Right atrium auricular region (tissue), 2 donors: Measurements from ENCODE around the gene GRB10. TPM values are rescaled to one million over a fixed set of nuclear protein-coding genes. Genes with fewer than 3 reads are reported as not detected.
"Not testable (repeated sequence)": the region's sequence is repeated elsewhere in the genome, so short reads cannot be mapped to it uniquely, and the experiment has no call there.

Experiments
- DNase-seq: peaks from one replicate; pipeline ENCODE4 v3.0.0-alpha.2; 2019; ENCODE audit warnings: low spot score
- H3K27ac ChIP-seq, 2 donors: fragments of 200-600 bp; sonication (generic); 1 replicate in 1 of 2; 2 replicates in 1 of 2; pipeline ENCODE4 v1.5.1; 2016 to 2019
- H3K27me3 ChIP-seq, 2 donors: fragments of 200-600 bp; sonication (generic); one replicate each; pipeline versions ENCODE4 v1.5.1 to v1.6.0; 2017 to 2019
- H3K36me3 ChIP-seq: fragments of 200-600 bp; sonication (generic); one replicate; pipeline ENCODE4 v1.5.1; 2016
- H3K4me1 ChIP-seq, 2 donors: fragments of 200-600 bp; sonication (generic); one replicate each; pipeline versions ENCODE4 v1.5.1 to v1.6.0; 2017 to 2019
- H3K4me3 ChIP-seq, 2 donors: fragments of 200-600 bp; sonication (generic); 1 replicate in 1 of 2; 2 replicates in 1 of 2; pipeline ENCODE4 v1.5.1; 2017 to 2019; ENCODE audit warnings: mild to moderate bottlenecking in 1 of 2, moderate library complexity in 1 of 2
- H3K9me3 ChIP-seq, 2 donors: fragments of 200-600 bp; sonication (generic); one replicate each; pipeline ENCODE4 v1.5.1; 2019
- total RNA-seq, 2 donors: library from RNA; depleted of rRNA; stranded (reverse); fragments of >200 nt; gene quantifications; one replicate each; pipeline ENCODE4 v1.1.0, GENCODE V29; 2016
- TF ChIP-seq, protein P1 (sequence below), 2 donors: fragments of 200-600 bp; sonication (generic); IDR thresholded peaks; one replicate each; pipeline ENCODE4 v1.5.1; 2019; ENCODE audit warnings: antibody characterized with exemption in 2 of 2

The GRB10 gene
- total RNA-seq, 2 donors from 2014 or later = 36.5 to 39.0 TPM

DNA sequence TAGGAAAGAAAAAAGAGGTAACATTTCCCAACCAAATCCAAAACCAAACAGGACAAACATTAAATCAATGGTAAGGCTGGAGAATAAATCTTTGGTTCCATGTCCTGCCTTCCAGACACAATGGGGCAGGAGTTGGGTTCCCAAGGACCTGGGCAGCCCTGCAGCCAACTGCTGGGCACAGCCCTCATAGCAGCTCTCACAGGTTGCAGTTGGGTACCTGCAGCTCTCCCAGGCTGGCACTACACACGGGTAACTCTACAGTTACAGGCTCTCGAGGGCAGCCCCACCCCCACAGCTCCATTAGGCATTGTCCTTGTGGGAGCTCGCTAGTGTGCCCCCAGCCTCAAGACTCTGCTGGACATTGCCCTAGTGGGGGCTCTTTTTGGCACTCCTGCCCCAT lies 7.5 kb downstream of the GRB10 start:
- no peaks in the 10 kb centered on the region for H3K36me3 ChIP-seq
- no peak overlapping the region for H3K4me3 ChIP-seq
- DNase-seq = no peak
- no peaks in the 10 kb centered on the region for H3K27me3 ChIP-seq
- H3K9me3 ChIP-seq = no peaks in the 10 kb centered on the region
- TF ChIP-seq, protein P1, sequence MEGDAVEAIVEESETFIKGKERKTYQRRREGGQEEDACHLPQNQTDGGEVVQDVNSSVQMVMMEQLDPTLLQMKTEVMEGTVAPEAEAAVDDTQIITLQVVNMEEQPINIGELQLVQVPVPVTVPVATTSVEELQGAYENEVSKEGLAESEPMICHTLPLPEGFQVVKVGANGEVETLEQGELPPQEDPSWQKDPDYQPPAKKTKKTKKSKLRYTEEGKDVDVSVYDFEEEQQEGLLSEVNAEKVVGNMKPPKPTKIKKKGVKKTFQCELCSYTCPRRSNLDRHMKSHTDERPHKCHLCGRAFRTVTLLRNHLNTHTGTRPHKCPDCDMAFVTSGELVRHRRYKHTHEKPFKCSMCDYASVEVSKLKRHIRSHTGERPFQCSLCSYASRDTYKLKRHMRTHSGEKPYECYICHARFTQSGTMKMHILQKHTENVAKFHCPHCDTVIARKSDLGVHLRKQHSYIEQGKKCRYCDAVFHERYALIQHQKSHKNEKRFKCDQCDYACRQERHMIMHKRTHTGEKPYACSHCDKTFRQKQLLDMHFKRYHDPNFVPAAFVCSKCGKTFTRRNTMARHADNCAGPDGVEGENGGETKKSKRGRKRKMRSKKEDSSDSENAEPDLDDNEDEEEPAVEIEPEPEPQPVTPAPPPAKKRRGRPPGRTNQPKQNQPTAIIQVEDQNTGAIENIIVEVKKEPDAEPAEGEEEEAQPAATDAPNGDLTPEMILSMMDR (IDR thresholded peaks at IDR 0.05) = no peak
- no peak overlapping the region for H3K27ac ChIP-seq
- peaks cover 0 to 37% of the 10 kb centered on the region in 2 donors for H3K4me1 ChIP-seq

DNA sequence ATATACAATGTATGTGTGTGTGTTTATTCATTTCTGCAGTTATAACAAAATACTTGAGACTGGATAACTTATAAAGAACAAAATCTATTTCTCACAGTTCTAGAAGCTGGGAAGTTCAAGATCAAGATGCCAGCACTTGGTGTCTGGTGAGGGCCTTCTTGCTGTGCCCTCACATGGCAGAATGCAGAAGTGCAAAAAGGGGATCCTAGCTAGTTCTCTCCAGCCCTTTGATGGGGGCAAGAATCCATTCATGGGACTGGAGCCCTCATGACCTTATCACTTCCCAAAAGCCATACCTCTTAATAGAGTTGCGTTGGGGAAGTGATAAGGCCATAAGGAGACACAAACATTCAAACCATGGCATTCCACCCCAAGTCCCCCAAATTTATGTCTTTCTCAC lies 8.4 kb downstream of the GRB10 start:
- TF ChIP-seq, protein P1 (IDR thresholded peaks at IDR 0.05) = no peak
- Histone ChIP-seq H3K4me3 (no peak overlapping the region), H3K27me3 (no peaks in the 10 kb centered on the region), H3K36me3 (no peaks in the 10 kb centered on the region), H3K9me3 (no peaks in the 10 kb centered on the region), H3K4me1 (peaks cover 0 to 43% of the 10 kb centered on the region in 2 donors), H3K27ac (no peak overlapping the region)
- DNase-seq = no peak

DNA sequence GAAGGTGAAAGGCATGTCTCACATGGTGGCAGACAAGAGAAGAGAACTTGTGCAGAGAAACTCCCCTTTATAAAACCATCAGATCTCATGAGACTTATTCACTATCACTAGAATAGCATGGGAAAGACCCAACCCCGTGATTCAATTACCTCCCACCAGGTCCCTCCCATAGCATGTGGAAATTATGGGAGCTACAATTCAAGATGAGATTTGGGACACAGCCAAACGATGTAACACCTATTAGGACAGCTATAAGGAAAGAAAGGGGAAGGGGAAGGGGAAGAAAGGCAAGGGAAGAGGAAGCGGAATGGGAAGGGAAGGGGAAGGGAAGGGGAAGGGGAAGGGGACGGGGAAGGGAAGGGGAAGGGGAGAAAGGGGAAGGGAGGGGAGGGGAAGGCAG lies 9.6 kb downstream of the GRB10 start:
- H3K4me3 ChIP-seq, H3K27ac ChIP-seq, H3K27me3 ChIP-seq, DNase-seq, H3K36me3 ChIP-seq, H3K9me3 ChIP-seq: not testable (repeated sequence)
- peaks cover 0 to 56% of the 10 kb centered on the region in 2 donors for H3K4me1 ChIP-seq

DNA sequence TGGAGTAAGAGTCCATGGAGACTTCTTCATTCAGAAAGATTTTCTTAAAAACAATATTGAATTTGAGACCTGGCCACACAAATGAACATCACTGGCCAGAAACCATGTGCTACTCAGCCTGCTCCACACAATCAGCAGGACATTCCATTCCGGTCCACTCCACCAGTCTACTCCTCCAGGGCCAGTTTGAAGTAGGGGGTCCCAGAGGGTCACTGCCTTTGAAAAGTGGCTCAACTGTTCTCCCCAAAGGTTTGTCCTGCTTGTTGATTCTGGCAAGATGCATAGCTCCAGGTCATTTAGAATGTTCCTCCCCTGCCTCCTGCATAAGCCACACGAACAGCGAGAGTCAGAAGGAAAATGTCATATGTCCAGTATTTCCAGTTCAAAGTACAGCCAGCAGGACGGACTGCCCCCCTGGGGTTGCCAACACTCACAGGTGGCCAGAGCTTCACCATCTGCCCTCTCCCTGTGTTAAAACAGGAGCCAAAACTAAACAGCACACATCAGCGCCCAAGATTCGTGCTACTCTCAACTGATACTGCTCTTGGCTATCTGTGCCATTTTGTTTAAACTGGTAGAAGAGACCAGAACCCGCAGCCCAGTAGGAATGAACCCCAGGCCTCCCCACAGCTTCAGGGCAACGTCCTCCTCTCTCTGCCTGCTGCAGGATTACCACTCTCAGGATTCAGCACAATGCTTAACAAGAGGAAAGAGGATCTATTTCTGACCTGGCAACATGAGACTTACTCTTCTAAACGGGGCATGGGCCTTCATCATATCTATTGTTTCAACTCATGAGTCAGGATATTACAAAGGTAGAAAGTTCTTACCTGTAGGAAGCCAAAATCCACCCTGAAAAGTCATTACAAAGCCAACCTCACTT lies 11.3 kb downstream of the GRB10 start:
- Histone ChIP-seq H3K9me3 (no peaks in the 10 kb centered on the region), H3K4me3 (no peak overlapping the region), H3K4me1 (peaks cover 0 to 67% of the 10 kb centered on the region in 2 donors), H3K27me3 (no peaks in the 10 kb centered on the region), H3K36me3 (no peaks in the 10 kb centered on the region), H3K27ac (peak overlapping the region in 1 of 2 donors; percentile 51)
- TF ChIP-seq, protein P1 (IDR thresholded peaks at IDR 0.05) = no peak
- DNase-seq = no peak

DNA sequence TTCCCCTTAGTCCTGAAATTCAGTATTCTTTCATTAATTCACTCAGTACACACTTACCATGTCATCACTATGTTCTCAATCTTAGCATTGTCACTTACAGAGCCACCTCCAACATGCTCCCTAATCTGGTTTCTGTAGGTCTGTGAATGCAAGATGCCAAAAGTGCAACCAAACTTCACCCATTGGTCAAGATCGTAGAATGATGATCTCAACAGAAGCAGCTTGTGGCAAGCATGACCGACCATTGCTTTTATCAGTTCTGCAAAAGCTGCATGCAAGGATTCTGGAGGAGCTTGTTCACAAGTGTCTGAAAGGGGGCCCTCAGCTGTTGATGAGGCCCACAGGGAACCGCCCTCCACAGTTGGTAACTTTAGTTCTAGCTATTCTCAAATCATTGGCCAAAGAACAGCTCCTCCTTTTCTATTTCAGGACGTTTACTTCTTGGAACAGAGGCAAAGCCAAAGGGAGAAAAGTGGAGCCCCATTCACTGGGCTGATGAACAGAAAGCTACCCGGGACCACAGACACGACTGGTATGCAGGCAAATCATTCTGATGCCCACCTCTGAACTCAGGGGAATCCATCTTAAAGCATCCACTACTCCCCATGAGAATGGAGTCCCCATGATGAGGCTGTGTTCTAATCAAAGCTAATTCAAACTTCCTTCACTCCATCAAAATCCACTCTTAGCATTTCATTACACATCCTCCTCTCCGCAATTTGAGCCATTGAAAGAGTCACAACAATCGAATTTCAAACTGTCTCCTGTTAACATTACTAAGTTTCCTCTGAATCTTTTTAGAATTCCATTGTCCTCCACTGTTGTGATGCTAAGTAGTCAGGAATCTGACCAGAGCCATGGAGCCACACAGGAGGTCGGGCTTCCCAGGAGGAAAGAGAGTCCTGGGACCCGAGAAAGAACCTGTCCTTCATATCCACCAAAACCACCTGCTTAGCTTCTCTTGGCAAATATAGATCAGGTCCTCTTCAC lies 13.9 kb downstream of the GRB10 start:
- peaks cover 0 to 65% of the 10 kb centered on the region in 2 donors for H3K4me1 ChIP-seq
- no peak overlapping the region for H3K4me3 ChIP-seq
- TF ChIP-seq, protein P1 (IDR thresholded peaks at IDR 0.05) = no peak
- H3K36me3 ChIP-seq = no peaks in the 10 kb centered on the region
- H3K27ac ChIP-seq = no peak overlapping the region
- H3K9me3 ChIP-seq = no peaks in the 10 kb centered on the region
- no peak for DNase-seq
- H3K27me3 ChIP-seq = no peaks in the 10 kb centered on the region

DNA sequence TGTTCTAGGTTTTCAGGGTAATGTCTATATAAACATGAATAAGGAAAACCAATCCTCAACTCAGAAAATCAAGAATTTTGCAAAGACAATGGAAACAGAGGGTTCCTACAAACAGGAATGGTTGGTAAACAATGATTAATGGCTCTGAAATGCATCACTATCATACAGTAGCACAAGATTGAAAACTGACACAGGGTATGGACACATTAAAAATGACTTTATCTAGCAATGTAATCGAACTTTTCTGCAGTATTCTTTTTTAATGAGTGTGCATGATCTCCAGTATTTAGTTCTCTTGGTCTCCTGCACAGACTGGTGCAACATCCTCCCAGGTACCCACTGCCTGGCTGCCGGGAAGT lies 15.9 kb downstream of the GRB10 start:
- DNase-seq = no peak
- Histone ChIP-seq H3K4me3 (no peak overlapping the region), H3K36me3 (no peaks in the 10 kb centered on the region), H3K27me3 (no peaks in the 10 kb centered on the region), H3K4me1 (peaks cover 0 to 63% of the 10 kb centered on the region in 2 donors), H3K27ac (no peak overlapping the region), H3K9me3 (no peaks in the 10 kb centered on the region)
- TF ChIP-seq, protein P1 (IDR thresholded peaks at IDR 0.05) = no peak
